ENCODE data around the gene YARS1.

The YARS1 gene

DNA sequence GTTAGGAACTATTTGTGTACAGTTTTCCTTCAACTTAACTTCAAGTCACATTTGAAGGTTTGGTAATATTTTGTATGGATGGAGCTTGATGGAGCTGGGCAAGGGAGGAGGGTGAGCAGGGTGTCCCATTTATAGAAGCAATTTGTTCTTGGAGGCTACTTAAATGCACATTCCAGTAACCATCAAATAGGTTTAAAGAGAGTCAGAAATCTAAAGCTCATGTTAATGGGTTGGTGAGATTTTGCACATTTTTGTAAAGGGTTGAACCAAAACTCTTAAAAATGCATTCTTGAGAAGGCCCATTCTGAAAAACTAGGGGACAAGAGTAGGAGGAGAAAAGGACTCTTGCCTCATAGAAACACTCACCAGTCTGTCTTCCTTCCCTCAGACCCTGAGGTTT lies 43.4 kb upstream of the YARS1 start:
- Histone ChIP-seq H4K20me1 (ENCODE audit: insufficient read depth, low read length, poor library complexity, severe bottlenecking) (no peaks in the 10 kb centered on the region), H3F3A (ENCODE audit: low read depth) (no peaks in the 10 kb centered on the region), H3K9me2 (replicated peaks; ENCODE audit: low read depth, low read length) (no peaks in the 10 kb centered on the region), H3K4me3 (ENCODE audit: low read length, poor library complexity, severe bottlenecking) (no peak overlapping the region), H3K9me3 (ENCODE audit: insufficient read depth, low read depth, low read length) (no peaks in the 10 kb centered on the region), H3K36me3 (ENCODE audit: insufficient read depth, low read length) (peaks cover 59% of the 10 kb centered on the region; the same call in 1 of the 2 replicates), H2AFZ (ENCODE audit: low read length) (no peak overlapping the region), H3K9ac (ENCODE audit: low read depth, low read length, poor library complexity, severe bottlenecking) (no peak overlapping the region), H3K27me3 (ENCODE audit: insufficient read depth, low read length, poor library complexity, severe bottlenecking) (no peaks in the 10 kb centered on the region), H3K79me2 (ENCODE audit: insufficient read depth, low read length) (no peaks in the 10 kb centered on the region), H3K4me1 (ENCODE audit: insufficient read depth, low read length, poor library complexity, severe bottlenecking) (no peaks in the 10 kb centered on the region), H3K4me2 (ENCODE audit: low read depth, low read length, poor library complexity, severe bottlenecking) (no peak overlapping the region)
- no peak for TF ChIP-seq EZH2phosphoT487 (IDR thresholded peaks at IDR 0.05; ENCODE audit: borderline replicate concordance)
- TF ChIP-seq, protein P1, sequence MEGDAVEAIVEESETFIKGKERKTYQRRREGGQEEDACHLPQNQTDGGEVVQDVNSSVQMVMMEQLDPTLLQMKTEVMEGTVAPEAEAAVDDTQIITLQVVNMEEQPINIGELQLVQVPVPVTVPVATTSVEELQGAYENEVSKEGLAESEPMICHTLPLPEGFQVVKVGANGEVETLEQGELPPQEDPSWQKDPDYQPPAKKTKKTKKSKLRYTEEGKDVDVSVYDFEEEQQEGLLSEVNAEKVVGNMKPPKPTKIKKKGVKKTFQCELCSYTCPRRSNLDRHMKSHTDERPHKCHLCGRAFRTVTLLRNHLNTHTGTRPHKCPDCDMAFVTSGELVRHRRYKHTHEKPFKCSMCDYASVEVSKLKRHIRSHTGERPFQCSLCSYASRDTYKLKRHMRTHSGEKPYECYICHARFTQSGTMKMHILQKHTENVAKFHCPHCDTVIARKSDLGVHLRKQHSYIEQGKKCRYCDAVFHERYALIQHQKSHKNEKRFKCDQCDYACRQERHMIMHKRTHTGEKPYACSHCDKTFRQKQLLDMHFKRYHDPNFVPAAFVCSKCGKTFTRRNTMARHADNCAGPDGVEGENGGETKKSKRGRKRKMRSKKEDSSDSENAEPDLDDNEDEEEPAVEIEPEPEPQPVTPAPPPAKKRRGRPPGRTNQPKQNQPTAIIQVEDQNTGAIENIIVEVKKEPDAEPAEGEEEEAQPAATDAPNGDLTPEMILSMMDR (conservative IDR thresholded peaks at IDR 0.05; ENCODE audit: low read length) = no peak

DNA sequence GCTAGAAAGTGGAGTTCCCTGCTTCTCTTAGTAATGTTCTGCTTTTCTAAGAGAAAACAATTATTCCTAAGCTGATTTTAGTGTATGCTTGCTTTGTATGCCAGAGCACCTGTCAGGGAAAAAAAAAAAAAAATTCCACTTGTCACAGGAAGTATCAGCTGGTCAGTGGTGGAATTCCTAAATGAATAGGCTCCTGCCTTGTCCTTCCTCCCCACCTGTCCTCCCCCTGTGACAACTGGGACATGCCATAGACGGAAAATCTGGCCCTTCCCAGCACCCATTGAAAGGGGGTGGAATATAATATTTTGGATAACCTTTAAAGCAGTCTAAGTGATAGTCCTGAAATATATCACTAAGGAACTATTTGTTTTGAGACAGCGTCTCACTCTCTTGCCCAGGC lies 42.8 kb upstream of the YARS1 start:
- peaks cover 65% of the 10 kb centered on the region; the same call in 1 of the 2 replicates for H3K36me3 ChIP-seq (ENCODE audit: insufficient read depth, low read length)
- no peaks in the 10 kb centered on the region for H3K9me2 ChIP-seq (replicated peaks; ENCODE audit: low read depth, low read length)
- H4K20me1 ChIP-seq (ENCODE audit: insufficient read depth, low read length, poor library complexity, severe bottlenecking) = no peaks in the 10 kb centered on the region
- H3F3A ChIP-seq (ENCODE audit: low read depth) = no peaks in the 10 kb centered on the region
- TF ChIP-seq EZH2phosphoT487 (IDR thresholded peaks at IDR 0.05; ENCODE audit: borderline replicate concordance) = no peak
- TF ChIP-seq, protein P1 (conservative IDR thresholded peaks at IDR 0.05; ENCODE audit: low read length) = no peak
- no peaks in the 10 kb centered on the region for H3K4me1 ChIP-seq (ENCODE audit: insufficient read depth, low read length, poor library complexity, severe bottlenecking)
- H2AFZ ChIP-seq (ENCODE audit: low read length) = no peak overlapping the region
- no peak overlapping the region for H3K9ac ChIP-seq (ENCODE audit: low read depth, low read length, poor library complexity, severe bottlenecking)
- H3K79me2 ChIP-seq (ENCODE audit: insufficient read depth, low read length) = no peaks in the 10 kb centered on the region
- H3K9me3 ChIP-seq (ENCODE audit: insufficient read depth, low read depth, low read length) = no peaks in the 10 kb centered on the region
- H3K4me3 ChIP-seq (ENCODE audit: low read length, poor library complexity, severe bottlenecking) = no peak overlapping the region
- no peak overlapping the region for H3K4me2 ChIP-seq (ENCODE audit: low read depth, low read length, poor library complexity, severe bottlenecking)
- no peaks in the 10 kb centered on the region for H3K27me3 ChIP-seq (ENCODE audit: insufficient read depth, low read length, poor library complexity, severe bottlenecking)

DNA sequence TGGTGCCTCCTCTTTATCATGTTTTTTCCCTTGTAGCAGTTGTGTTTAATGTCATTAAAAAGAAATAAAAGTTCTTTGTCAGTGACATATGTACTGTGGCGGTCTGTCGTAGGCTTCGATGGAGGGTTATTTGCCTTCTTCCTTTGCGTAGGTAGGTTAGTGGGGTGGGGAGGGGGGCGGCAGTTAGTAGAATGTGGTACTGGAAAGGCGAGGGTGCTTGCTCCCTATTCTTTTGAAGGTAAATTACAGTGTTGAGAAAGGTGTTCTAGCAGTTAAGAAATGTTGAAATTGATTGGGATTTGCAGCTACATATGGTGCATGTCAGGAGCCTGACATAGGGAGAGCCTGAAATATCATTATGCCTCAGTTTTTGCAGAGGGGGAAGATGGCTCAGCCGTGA lies 41.6 kb upstream of the YARS1 start:
- no peaks in the 10 kb centered on the region for H3K9me2 ChIP-seq (replicated peaks; ENCODE audit: low read depth, low read length)
- H2AFZ ChIP-seq (ENCODE audit: low read length) = no peak overlapping the region
- no peaks in the 10 kb centered on the region for H3K79me2 ChIP-seq (ENCODE audit: insufficient read depth, low read length)
- no peak overlapping the region for H3K4me2 ChIP-seq (ENCODE audit: low read depth, low read length, poor library complexity, severe bottlenecking)
- no peak overlapping the region for H3K4me3 ChIP-seq (ENCODE audit: low read length, poor library complexity, severe bottlenecking)
- TF ChIP-seq, protein P1 (conservative IDR thresholded peaks at IDR 0.05; ENCODE audit: low read length) = no peak
- TF ChIP-seq EZH2phosphoT487 (IDR thresholded peaks at IDR 0.05; ENCODE audit: borderline replicate concordance) = no peak
- no peaks in the 10 kb centered on the region for H3K27me3 ChIP-seq (ENCODE audit: insufficient read depth, low read length, poor library complexity, severe bottlenecking)
- H3K36me3 ChIP-seq (ENCODE audit: insufficient read depth, low read length) = peaks cover 75% of the 10 kb centered on the region; the same call in 1 of the 2 replicates
- no peaks in the 10 kb centered on the region for H3F3A ChIP-seq (ENCODE audit: low read depth)
- no peaks in the 10 kb centered on the region for H3K4me1 ChIP-seq (ENCODE audit: insufficient read depth, low read length, poor library complexity, severe bottlenecking)
- H4K20me1 ChIP-seq (ENCODE audit: insufficient read depth, low read length, poor library complexity, severe bottlenecking) = no peaks in the 10 kb centered on the region
- no peaks in the 10 kb centered on the region for H3K9me3 ChIP-seq (ENCODE audit: insufficient read depth, low read depth, low read length)
- no peak overlapping the region for H3K9ac ChIP-seq (ENCODE audit: low read depth, low read length, poor library complexity, severe bottlenecking)
